GM15510 (cell line): ENCODE data around the gene SP6.

ENCODE experiments used
- POLR2A ChIP-seq: IDR thresholded peaks from 3 replicates; pipeline ENCODE4 v1.6.1; 2011; ENCODE audit warnings: borderline replicate concordance; ENCODE audit not compliant: insufficient read length; ENCODE audit errors: extremely low read depth

Gene SP6

DNA sequence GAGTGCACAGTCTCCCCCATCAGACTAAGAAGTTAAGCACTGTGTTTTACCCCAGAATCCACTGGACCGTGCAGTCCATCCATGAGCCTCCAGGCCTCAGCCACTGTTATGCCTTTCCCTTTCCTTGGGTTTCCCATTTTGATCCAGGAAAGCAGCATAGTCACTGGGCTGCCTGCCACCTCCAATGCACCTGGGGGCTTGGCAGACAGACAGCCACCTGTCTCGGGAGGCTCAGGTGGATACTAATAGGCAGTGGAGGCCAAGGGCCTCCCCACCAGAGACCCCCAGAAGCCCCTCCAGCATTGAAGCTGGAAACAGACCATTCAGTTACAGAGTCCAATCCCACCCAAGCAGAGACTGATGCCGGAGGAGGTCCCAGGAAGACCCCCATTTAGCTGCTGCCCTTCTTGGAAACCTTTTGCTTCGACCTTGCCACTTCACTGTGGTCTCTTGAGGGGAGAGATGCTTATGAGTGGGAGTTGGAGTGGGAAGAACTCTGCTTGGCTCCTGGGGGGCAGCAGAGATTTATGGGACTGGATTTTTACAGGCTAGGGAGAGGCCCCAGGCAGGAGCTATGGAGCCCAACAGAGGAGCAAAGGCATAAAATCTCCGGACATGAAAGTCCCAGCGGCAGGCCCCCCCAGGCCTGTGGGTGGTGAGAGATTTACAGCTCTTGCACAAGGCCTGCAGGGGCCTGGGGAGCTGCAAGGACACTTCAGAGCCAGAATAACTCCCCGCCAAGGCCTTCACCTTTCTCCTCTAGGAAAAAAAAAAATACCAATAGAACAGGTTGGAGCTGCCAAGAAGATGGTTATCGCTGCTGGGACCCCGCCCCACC lies 32.8 kb upstream of the SP6 start:
- no peak for TF ChIP-seq POLR2A

DNA sequence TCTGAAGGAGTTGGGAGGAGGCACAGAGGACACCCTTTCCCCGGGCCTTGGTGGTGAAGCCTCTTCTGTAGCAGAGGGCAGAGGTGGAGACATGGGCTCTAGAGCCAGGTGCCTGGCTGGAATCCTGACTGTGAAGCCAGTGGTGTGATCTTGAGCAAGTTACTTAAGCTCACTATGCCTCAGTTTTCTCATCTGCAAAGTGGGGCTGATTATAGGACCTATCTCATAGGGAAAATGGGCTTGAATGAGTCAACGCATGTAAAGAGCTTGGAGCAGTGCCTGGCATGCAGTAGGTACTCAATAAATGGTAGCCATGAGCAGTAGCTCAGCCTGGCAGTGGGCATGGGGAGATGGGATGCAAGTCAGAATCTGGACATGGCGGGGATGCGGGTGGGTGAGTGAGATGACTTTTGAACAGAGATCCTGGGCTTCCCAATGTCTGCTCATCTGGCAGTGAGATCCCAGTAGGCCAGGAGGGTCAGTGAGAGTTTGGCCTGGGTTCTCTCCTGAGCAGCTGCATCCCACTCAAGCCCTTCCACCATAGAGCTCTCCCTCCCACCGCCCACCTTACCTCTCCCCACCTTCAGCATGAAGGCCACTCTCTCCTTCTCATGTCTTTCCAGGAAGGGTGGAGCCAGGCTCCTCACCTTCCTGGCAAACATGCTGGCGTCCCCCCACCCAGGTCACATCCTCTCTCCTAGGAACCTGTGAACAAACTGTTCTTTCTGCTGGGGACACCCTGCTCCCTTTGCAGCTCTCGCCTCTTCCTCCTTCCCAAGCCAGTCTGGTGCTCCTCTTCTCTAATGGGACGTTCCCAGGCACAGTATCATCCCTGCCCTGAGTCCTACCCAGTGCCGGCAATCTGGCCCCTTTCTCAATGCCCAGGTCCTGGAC lies 32.0 kb upstream of the SP6 start:
- TF ChIP-seq POLR2A, result no peak

DNA sequence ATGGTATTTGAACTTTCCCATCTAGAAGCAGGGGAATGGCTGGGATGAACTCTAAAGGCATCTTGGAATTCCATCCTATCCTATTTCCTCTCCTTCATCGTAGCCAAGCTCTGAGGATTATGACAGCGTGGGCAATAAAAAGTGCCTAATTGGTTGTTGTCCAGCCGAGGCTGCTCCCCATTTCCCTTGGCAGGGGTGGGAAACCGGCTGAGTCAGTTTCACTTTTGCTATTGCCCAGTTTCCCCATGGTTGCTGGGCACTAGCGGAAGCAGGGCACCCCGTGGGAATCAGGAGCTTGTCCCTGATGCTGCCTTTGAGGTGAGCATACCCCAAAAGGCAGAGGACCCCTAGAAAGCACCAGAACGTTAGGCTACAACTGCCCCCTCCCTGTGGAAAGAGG lies 31.3 kb upstream of the SP6 start:
- no peak for TF ChIP-seq POLR2A

GRCh38 chr17:47879776-47880454 lies 29.0 kb upstream of the SP6 start:
- TF ChIP-seq POLR2A, result no peak

DNA sequence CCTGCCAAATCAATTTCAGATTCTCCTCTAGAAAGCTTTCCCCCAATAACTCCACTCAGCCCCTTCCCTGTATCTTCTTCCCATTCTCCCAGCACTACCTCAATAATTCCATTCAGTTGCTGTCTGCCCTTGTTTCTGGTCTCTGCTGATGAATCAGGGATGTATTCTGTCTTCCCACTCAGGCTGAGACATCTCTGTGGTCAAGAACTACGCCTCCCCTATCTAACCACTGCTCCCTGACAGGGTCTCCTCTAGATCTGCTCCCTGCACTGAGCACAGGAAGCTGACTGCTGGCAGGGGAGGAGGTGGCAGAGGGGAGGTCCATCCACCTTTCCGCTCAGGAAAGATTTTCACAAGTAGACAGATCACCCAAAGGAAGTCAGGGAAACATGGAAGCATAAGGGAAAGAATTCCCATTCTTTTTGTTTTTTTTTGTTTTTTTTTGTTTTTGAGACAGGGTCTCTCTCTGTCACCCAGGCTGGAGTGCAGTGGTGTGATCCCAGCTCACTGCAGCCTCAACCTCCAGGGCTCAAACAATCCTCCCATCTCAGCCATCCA lies 28.1 kb upstream of the SP6 start:
- no peak for TF ChIP-seq POLR2A

DNA sequence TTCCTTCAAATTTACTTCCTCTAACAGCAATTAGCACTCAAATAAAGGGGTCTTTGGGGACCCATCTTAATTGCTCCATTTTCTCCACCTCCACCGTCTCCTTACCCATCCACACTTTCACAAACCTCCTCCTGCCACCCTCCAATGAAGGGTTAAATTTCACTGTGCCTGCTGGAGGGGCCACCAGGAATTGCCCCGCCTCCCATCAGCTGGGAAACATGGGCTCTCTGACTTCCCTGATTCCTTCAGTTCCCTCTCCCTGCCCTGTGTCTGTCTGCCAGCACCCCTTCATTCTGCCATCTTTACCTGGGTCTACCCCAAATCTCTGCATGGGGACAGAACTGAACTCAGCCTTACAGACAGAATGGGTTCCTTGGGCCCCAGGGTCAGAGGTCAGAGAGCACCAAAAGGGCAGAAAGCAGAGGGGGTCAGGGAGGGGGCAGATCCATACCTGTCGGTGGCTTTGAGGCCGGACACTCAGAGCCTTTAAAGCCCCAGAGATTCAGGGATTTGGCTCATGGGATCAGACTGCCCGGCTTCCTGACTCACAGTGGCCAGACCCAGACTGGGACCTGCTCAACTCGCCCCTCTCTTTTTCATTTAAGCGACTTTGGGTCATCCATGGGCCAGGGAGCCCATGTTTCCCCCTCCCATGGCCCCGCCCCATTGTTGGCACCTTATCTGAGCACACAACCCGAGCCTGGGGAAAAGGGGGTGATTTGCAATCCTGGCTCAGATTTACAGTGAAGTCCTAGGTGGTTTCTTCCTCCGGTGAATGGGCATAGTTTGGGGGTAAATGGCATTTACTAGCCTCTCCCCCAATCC lies 27.5 kb upstream of the SP6 start:
- TF ChIP-seq POLR2A, result no peak

DNA sequence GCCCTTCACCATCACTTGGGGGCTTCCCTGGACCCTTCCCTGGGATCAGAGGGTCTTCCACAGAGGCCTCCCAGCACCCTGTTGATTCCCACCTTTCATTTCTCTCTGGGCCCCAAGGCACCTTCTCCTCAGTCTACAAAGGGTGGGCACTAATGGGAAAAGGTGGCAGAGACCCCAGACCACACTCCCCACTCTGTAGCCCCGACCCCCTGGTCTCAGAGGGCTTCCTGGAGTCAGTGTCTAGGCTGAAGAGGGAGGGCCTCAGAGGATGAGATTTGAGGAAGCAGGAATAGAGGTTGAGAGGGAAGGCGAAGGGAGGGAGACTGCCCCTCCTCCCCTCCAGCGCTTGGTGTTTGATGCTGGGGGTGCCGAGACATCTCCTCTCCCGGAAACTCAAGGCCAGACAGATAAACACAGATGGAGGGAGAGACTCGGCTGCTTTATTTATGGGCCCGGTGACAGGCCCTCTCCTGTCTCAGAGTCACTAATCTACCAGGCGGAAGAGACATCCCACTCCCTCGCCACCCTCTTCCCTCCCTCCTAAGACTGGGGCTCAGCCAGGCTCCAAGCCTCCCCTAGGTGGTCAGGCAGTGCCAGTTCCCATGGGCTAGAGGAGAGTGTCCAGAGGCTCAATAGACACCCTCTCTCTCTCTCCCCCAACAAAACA lies 26.5 kb upstream of the SP6 start:
- no peak for TF ChIP-seq POLR2A

DNA sequence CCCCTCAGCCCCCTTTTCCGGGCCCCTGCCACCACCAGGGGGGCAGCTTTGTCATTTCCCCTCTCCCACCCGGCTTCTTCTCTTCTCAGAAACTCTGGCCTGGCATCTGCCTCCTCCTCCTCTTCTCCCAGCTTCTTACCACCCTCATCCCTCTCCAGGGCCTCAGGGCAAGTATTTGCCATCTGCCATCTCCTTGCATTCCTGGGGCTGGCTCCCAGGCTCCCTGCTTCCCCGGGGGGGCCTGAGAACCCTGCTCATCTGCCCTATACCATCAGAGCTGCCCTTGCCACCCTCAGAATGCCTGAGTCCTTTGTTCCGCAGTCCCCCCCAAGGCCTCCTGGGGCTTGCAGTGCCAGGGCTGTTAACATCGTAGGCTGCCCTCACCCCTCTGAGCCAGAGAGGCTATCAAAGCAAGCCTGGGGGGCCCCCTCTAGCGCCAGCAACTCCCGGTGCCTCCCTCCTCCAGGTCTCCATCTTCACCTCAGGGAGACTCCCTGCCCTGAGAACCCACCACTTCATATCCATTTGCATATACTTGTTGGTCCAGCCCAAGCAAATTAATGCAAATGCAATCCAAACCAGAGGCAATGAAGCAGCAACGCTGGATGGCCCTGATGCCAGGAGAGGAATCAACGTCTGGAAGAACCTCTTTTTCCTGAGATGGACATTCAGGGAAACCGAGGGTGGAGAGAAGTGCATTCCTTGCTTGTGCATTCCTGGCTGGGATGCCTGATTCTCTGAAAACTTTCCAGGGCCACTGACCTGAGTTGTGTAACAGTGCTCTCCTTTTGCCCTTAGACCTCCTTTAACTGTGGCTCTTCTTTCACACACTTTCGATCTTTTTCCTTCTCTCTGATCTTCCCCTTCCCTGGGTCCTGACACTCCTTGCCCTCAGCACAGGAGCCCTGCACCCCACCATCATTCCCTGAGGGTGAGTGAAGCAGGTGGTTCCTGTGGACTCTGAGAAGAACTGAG lies 24.3 kb upstream of the SP6 start:
- no peak for TF ChIP-seq POLR2A

- no peak for TF ChIP-seq POLR2A
Measured at GRCh38 chr17:47873200-47874090, 22.5 kb upstream of the SP6 start.

GRCh38 chr17:47872651-47873161 lies 21.7 kb upstream of the SP6 start:
- no peak for TF ChIP-seq POLR2A

GRCh38 chr17:47872019-47872650 lies 21.2 kb upstream of the SP6 start:
- no peak for TF ChIP-seq POLR2A
